HG02884 (cell line): Measurements from ENCODE around the gene CDH18.

Experiments
- ATAC-seq: cut with Tn5 transposase; IDR thresholded peaks from one replicate; pipeline ENCODE4 v1.9.1; 2021; ENCODE audit warnings: mild to moderate bottlenecking, moderate library complexity; ENCODE audit not compliant: unreplicated experiment

Gene CDH18

DNA sequence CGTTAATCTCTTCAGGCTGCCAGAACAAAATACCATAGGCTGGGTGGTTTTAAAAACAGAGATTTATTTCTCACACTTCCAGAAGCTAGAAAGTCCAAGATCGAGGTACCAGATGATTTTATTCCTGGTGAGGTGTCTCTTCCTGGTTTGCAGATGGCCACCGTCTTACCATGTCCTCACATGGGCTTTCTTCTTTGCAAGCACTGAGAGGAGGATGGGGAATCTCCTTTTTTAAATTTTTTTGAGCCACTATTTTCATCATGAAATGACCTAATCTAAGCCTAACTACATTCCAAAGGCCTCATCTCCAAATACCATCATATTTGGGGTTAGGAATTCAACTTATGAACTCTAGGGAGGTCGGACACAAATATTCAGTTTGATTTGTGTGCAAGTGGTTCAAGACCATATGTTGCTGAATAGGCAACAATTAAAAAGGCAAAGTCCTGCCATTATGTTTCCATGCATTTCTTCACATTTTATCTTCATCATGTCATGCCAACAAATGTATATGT, 371.2 kb downstream of the CDH18 start:
- no peak for ATAC-seq

DNA sequence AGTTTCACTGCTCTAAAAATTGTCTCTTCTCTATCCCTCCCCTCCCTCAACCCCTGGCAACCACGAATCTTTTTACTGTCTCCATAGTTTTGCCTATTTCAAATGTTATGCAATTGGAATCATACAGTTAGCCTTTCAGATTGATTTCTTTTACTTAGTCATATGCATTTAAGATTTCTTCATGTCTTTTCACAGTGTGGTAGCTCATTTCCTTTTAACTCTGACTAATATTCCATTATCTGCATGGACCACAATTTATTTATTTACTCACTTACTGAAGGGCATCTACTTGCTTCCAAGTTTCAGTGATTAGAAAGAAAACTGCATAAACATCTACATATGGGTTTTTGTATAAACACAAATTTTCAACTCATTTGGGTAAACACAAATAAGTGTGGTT, 372.3 kb downstream of the CDH18 start:
- ATAC-seq: no peak

DNA sequence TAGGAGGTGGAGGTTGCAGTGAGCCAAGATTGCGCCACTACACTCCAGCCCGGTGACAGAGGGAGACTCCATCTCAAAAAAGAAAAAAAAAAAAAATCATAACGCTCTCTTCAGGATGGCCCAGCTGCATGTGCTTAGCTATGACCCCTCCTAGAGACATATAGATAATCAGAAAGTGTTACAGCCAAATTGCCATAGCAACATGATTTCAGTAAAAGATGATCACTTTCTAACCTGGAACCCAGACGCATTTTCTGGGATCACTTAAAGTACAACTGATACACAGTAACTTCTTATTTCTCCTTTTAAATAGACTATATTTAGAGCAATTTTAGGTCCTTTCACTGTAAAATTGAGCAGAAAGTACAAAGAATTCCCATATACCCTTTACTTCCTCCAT, 372.9 kb downstream of the CDH18 start:
- ATAC-seq: no peak

DNA sequence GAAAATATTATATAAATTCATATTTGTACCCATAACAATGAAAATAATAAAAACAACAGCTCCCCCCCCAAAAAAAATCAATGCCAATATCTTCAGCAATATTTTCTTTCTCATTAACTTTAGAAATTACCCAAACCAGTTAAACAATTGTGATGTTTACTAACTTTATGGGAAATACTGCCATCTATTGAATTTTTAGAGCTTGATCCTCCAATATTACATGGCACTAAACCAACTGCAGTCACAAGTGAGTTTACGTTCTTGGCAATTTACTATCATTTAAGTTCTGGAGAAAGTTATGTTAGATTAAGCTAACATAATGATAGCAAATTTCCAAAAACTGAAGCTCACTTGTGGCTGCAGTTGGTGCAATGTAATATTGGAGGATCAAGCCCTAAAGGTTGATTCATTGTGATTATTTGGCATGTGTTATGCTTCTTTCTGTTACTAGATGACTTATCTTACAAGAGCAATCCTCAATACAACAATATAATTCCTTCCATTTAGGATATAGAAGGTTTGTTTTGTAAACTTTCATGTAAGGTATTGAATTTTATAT, 379.5 kb downstream of the CDH18 start:
- no peak for ATAC-seq

DNA sequence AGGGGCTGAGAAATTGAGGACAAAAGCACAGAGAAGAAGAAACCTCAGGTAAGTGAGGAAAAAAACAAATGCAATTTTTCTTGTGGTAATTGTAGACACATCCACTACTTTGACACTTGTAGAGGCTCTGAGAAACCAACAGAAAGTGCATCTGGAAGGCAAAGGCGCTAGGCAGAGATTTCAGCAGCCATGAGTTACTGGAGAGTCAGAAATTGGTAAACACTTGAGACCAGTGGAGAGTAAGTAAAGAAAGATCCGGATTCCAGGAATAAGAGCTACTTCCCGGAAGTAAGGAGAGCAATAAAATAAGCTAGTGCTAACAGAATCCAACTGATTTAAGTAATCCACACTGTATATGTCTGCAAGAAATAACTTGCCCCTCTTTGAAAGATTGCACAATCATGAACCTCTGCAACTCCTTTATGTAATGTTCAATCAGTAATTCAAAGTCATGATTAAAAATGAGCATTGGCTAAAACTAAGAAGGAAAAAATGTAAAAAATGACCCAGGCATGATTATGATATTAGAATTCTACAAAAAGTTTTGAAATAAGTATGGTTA, 382.1 kb downstream of the CDH18 start:
- ATAC-seq: no peak

DNA sequence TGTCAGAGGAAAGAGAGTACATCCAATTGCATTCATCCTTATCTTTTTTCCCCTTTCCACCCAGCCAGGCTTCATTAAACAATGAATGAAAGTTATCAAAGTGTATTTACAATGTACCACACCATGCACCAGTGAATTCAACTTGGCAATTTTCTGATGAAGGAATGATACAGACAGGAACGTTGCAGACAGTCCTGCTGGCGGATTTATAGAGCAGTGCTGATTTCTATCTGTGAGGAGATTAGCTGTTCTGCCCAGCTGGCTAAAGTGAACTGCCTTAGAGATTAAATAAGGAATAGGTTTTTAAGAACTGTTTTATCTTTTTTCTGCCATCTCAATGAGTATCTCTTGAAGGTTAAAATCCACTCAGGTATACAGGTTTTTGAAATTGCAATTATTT, 403.9 kb downstream of the CDH18 start:
- ATAC-seq: no peak

DNA sequence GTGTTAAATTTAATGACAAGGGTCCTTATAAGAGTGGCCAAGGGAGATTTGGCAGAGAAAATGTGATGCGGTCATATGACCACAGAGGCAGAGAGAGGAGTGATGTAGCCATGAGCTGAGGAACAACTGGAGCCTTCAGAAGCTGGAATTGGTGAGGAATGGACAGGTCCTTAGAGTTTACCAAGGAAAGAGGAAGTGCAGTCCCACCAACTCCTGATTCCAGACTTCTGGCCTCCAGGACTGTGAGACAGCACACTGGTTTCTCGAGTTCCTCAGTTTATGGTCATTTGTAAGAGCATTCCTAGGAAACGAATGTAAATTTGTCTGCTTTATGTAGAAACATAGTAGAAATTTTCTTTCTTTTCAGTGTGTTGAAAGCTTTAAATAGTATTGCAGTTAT, 410.1 kb downstream of the CDH18 start:
- no peak for ATAC-seq

DNA sequence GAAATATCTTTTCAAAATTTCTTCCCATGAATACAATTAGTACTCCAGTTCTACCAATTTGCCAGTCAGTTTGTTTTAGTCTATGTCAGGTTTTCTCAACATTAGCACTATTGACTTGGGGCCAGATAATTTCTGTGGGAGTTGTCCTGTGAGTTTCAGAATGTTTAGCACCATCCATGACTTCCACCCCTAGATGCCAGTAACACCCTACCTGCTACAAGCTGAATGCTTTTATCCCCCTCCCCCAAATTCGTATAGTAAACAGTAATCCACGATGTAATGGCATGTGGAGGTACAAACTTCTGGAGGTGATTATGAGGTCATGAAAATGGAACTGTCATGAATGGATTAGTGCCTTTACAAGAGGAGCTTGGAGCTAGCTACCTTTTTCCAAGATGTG, 420.0 kb downstream of the CDH18 start:
- ATAC-seq: no peak

DNA sequence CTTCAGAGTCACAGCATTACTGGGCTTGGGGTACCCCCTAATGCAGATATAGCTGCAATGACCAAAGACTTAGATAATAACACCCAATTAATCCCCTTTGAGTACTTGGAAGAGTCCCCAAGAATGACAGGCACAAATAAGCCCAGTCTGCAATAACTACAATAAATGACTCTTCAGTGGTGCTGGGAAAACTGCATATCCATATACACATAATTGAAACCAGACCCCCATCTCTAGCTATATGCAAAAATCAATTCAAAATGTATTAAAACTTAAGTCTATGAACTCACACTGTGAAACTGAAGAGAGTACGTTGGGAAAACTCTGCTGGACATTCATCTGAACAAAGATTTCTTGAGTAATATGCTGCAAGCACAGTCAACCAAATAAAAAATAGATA, 422.5 kb downstream of the CDH18 start:
- no peak for ATAC-seq

DNA sequence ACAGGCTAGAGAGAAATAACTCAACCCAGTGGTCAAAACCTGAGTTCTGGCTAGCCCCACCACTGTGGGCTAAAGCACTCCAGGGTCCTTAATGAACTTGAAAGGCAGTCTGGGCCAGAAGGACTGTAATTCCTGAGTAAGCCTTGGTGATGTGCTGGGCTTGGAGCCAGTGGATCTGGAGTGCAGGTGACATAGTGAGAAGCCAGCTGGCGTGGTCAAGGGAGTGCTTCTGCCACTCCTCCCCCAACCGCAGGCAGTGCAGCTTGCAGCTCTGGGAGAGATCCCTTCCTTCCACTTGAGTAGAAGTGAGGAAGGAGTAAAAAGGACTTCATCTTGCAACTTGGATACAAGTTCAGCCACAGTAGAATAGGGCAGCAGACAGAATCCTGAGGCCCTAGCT, 424.0 kb downstream of the CDH18 start:
- no peak for ATAC-seq

DNA sequence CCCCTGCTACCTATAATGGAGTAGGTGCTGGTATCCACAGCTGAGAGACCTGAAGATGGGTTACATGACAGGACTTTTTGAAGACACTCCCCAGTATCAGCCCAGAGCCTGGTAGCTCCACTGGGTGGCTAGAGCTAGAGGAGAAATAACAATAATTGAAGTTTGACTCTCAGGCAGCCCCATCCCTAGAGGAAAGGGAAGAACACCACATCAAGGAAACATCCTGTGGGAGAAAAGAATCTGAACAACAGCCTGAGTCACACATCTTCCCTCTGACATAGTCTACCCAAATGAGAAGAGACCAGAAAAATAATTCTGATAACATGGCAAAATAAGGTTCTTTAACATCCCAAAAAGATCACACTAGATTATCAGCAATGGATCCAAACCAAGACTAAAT, 432.1 kb downstream of the CDH18 start:
- ATAC-seq: no peak

DNA sequence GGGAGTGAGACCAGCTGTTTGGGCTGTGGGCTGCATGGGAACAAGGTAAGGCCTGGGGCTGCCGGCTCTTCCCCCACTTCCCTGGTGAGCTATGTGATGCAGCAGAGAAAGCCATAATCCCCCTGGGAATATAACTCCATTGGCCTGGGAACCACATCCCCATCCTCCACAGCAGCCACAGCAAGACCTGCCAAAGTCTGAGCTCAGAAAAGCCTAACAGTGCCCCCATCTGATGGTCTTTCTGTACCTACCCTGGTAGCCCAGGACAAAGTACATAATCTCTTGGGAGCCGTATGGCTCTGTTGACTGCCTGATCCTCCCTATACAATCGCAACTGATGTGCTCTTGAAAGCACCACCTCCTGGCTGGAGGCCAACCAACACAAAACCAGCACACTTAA, 432.6 kb downstream of the CDH18 start:
- ATAC-seq: no peak

DNA sequence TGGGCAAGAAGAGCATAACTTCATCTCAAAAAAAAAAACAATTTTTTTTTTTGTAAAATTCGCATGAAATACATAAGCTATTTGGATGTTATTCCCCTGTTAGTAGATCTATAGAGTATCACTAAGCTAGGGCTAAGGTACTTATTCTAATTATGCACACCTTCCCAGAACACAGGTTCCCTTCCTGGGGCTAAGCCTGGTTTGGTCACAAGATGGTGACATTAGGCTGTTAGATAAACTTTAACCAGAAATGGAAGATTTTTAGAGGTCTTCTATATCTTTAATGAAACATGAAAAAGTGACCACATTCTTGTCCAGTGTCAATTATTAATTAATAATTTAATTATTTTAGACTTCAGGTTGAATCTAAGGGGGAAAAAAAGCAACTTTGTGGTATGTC, 433.5 kb downstream of the CDH18 start:
- no peak for ATAC-seq

DNA sequence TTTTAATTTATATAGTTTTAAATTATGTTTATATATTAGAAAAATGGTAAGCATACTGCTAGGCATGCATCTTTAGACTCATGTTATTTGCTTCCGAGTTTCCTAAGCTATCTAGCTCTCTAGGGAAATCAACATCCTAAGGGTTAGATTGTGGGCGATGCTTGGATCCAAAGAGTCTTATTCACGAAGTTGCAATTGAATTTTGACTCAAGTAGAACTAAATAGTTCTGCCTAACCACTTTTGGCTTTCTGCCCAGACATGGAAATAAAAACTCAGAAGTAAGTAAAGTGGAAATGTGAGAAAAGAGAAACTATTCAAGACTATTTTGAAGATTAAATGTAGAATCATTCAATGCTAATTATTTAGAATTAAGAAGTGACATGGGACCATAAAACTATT, 440.4 kb downstream of the CDH18 start:
- ATAC-seq: no peak

DNA sequence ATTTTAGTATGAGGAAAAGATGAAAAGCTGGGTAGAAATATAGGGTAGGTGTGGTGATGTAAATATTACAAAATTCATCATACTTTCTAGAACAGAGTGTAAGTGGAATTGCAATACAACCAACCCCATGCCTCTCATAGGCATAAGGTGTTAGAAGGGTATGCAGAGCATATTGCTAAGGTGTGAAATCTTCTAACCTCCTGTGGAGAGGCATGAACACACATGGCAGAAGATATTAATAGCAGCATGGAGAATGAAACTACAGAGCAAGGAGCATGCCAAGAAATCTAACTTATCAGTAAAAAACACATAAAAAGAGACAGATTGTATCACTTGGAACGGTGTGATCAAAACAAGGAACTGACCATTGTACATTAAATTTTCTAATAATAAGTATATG, 441.5 kb downstream of the CDH18 start:
- no peak for ATAC-seq

DNA sequence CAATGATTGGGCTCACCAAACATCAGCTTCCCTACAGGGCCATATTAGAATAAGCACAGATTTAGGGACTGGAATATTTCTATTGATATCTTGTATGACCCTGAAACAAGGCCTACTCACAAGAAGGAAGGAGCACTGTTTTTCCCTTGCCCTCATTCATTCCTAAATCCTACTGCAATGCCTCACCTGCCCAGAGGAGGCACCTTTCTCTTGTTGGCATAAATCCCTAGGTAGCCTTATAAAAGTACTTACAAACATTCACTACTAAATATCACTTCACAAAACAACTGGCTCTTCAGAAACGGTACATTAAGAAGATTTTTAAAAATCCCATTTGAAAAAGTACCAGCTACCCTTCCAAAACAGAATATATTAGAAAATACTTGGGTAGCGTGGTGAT, 449.4 kb downstream of the CDH18 start:
- ATAC-seq: no peak

DNA sequence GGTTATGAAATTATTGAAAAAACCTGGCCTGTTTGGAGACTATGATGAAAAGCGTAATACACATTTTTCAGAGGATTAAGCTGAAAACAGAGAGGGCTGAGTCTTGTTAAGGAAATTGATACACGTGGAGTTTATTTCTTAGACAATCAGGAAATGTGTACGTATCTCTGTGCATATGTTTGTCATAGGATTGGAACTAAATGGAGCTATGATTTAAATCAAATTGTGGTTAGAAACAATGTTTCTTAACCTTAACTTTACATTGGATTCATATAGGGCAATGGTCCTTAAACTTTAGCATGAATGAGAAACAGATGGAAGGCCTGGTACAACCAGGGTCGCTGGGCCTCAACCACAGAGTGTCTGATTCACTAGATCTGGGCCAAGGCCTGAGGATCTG, 451.6 kb downstream of the CDH18 start:
- ATAC-seq: no peak

DNA sequence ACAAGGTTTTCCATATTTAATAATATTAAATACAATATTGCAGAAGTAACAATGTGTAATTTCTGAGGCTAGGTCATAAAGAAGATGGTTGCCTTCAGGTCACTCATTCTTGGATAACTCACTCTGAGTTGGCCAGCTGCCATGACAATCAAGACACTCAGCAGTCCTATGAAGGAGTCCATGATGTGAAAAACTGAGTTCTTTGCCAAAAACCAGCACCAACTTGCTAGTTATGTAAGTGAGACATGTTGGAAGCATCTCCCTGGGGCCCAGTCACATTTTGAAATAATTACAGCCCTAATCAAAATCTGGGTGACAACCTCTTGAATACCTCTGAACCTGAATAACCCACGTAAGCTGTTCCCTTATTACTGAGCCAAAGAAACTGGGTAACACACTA, 453.2 kb downstream of the CDH18 start:
- ATAC-seq: no peak

DNA sequence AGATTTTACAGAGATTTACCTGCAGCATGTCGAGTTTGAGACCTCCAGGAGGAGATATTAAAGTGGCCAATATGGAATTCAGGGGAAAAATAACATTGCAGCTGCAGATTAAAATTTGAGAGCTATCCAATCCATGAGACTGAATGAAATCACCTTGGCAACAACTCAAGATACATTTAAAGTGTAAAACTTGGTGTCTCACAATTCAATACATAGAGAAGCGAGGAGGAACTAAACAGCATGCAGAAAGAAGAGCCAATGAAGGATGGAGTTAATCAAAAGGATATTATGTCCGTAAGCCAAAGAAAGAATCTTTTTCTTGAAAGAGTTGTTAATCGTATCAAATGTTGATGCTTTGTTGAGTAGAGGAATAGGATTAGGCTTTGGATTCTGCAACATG, 455.1 kb downstream of the CDH18 start:
- ATAC-seq: no peak

DNA sequence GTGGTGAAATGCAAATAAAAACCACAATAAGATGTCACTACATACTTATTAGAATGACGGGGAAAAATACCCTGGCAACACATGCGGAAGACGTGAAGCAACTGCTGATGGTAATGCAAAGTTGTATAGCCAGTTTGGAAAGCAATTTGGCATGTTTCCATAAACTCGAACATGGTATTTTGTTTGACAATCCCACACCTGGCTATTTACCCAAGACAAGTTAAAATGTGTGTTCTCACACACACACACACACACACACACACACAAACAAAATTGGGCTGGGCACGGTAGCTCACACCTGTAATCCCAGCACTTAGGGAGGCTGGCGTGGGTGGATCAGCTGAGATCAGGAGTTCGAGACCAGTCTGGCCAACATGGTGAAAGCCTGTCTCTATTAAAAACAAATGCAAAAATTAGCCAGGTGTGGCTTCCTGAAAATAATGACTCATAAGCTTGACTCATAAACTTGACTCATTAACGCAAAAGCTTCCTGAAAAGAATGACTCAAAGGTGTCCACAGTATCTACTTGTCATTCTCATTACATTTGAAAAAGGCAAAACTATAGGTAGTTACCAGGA, 456.5 kb downstream of the CDH18 start:
- no peak for ATAC-seq

DNA sequence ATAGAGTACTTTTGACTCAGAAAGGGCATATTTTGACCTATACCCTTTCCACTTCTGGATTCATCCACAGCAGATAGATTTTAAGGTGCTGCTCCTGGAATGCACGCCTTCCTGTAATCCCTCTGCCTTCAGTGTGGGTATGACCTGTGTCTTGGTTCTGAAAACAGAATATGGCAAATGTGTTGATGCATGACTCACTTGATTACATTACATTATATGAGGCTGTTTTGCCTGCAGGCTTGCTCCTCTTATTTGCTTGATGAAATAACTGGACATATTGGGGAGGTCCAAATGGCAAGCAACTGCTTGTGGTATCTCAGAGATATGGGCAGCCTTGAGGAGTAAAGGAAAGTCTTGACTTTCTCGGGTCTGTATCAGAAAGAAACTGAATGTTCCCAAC, 468.6 kb downstream of the CDH18 start:
- ATAC-seq: no peak

DNA sequence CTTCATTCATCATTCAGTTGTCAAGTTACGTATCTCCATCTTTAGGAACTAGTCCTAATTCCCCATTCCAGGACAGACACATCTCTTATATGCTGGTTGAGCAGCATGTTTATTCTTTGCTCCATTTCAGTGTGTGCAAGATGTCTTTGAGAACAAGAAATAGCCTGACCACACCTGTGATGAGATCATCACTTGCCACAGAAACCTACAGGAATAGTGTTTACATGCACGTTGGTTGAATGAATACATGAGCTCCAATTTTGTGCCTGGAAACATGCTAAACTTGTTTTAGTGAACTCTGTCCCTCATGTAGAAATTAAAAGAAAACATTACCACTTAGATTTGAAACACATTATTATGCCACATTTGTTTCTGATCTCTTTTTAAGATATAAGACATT, 489.1 kb downstream of the CDH18 start:
- no peak for ATAC-seq

DNA sequence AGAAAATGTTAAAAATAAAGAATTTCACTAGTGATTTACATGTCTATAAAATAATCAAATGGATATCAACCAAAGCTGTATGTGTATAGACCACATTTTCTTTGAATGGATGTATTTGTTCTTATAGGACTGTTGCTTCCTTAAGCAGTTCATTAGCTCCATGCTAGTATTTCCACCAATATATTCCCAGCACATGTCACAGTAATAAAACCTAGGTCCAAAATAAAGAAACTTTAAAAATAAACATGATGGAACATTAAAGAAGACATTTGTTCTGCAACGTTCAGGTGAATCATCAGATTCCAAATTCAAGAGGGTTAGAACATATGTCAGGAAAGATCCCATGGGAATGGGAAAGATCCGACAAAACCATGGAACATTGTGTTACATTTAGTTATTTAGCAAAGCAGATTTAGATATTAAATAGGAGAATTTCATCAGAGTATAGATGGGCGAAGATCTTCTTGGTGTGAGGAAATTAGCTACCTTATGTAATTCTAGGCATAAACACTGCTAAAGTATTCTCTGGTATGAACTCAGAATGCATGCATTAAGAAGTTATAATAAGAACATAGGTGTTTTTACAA, 490.7 kb downstream of the CDH18 start:
- ATAC-seq: no peak
